Neural progenitor cell (in vitro differentiated cells): ENCODE data around the gene FRY.

Source experiments
- CTCF ChIP-seq: fragments of 200-600 bp; sonication (generic); IDR thresholded peaks from 2 replicates; pipeline ENCODE4 v1.5.1; 2017; ENCODE audit warnings: antibody characterized with exemption, mild to moderate bottlenecking
- EZH2 ChIP-seq: fragments of 200-600 bp; sonication (generic); IDR thresholded peaks from 2 replicates; pipeline ENCODE4 v1.6.1; 2017; ENCODE audit warnings: antibody characterized with exemption, mild to moderate bottlenecking, moderate library complexity
- EZH2phosphoT487 ChIP-seq: fragments of 200-600 bp; sonication (generic); IDR thresholded peaks from 2 replicates; pipeline ENCODE4 v1.6.1; 2017; ENCODE audit warnings: antibody characterized with exemption

GRCh38 chr13:32107474-32107873, 75.9 kb downstream of the FRY start:
- TF ChIP-seq CTCF = no peak
- TF ChIP-seq EZH2 = no peak
- TF ChIP-seq EZH2phosphoT487 = no peak
